Gastrocnemius medialis (tissue), 4 donors: Measurements from ENCODE around the gene NDUFB4.

Experiments
- POLR2A ChIP-seq, 2 donors: fragments of 450-650 bp; IDR thresholded peaks; one replicate each; pipeline ENCODE4 v1.6.1; 2017; ENCODE audit warnings: antibody characterized with exemption in 2 of 2, mild to moderate bottlenecking in 2 of 2, moderate library complexity in 2 of 2
- TF ChIP-seq, protein P1 (sequence below), 5 experiments: fragments of 450-650 bp in 3 of 5; fragments of 200-600 bp in 2 of 5; sonication (generic) in 2 of 5; IDR thresholded peaks in 4 of 5; conservative IDR thresholded peaks in 1 of 5; 1 replicate in 4 of 5; 2 replicates in 1 of 5; pipeline ENCODE4 v1.5.1; 2016 to 2019; ENCODE audit warnings: antibody characterized with exemption in 5 of 5, mild to moderate bottlenecking in 3 of 5, moderate library complexity in 3 of 5

DNA sequence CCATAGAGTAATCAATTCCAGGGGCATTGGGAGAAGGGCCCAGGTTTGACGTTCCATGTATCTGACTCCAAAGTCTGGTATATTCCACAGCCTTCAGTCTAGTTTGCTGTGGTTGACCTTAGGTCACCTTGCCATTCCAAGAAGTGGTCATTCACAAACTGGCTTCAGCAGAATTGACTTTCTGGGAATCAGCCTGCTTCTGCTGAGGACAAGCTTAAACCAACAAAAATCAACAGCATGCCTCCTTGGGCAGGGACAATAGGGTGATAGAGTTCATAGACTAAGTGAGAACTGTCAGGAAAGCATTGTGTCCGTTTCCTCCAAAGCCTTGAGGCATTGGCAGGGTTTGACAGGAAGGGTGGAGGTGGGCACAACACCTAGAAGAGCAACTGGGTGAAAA lies 24.1 kb upstream of the NDUFB4 start:
- TF ChIP-seq, protein P1, sequence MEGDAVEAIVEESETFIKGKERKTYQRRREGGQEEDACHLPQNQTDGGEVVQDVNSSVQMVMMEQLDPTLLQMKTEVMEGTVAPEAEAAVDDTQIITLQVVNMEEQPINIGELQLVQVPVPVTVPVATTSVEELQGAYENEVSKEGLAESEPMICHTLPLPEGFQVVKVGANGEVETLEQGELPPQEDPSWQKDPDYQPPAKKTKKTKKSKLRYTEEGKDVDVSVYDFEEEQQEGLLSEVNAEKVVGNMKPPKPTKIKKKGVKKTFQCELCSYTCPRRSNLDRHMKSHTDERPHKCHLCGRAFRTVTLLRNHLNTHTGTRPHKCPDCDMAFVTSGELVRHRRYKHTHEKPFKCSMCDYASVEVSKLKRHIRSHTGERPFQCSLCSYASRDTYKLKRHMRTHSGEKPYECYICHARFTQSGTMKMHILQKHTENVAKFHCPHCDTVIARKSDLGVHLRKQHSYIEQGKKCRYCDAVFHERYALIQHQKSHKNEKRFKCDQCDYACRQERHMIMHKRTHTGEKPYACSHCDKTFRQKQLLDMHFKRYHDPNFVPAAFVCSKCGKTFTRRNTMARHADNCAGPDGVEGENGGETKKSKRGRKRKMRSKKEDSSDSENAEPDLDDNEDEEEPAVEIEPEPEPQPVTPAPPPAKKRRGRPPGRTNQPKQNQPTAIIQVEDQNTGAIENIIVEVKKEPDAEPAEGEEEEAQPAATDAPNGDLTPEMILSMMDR (IDR thresholded peaks at IDR 0.05 in 4 of 5, conservative IDR thresholded peaks at IDR 0.05 in 1 of 5) = no peak
- no peak for TF ChIP-seq POLR2A (IDR thresholded peaks at IDR 0.05)
